Measurements from ENCODE around the gene TTC29.

TTC29 gene

GRCh38 chr4:146945556-146946374 lies at the start of gene TTC29:
TSS of gene TTC29 (minus strand) at chr4:146945864. CDS start at chr4:146939895, 5,969 bp downstream.
- DNase-seq (ENCODE audit: low read depth in 2 of 2, low spot score in 1 of 2), result peak; percentile 65

- no peak for DNase-seq (ENCODE audit: low read depth in 2 of 2, low spot score in 1 of 2)
These were observed 36.0 kb upstream of the TTC29 start for GRCh38 chr4:146981651-146982050.

DNA sequence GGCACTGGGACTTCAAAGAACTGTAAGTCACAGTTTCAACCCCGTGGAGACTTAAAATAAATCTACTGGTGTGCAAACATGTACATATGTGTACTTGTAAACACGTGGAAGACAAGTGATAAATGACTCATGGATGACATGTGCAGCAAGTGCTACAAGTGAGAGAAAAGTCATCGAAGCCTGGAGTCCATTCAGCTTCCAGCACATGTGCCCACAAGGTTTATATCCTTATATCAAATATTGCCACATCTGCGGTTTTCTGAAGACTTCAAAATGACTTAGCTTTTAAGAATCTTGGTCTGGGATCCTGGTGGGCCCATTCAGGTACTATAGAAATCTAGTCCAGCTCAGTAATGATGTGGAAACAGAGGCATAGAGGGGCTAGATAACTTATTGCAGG lies 33.0 kb upstream of the TTC29 start:
- no peak for DNase-seq (ENCODE audit: low read depth in 2 of 2, low spot score in 1 of 2)

DNA sequence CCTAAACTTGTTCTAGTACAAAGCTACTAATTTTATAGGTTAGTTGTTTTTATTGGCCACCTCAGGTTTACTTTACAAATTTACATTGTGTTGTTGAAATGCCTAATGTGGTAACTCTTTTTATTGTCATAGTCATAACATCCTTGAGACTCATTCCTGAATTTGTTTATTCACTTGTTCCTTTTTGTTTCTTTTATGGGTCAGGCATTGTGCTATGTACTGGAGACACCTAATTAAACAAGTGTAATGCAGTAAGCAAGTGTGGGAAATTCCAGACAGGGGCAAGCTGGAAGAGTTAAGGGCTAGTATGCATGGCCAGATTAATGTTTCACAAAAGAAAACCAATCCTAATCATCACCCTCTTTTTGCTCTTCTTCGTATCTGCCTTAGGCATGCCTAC lies 30.5 kb upstream of the TTC29 start:
- no peak for DNase-seq (ENCODE audit: low read depth in 2 of 2, low spot score in 1 of 2)

- no peak for DNase-seq (ENCODE audit: low read depth in 2 of 2, low spot score in 1 of 2)
These were observed 29.9 kb upstream of the TTC29 start for GRCh38 chr4:146975527-146975926.

DNA sequence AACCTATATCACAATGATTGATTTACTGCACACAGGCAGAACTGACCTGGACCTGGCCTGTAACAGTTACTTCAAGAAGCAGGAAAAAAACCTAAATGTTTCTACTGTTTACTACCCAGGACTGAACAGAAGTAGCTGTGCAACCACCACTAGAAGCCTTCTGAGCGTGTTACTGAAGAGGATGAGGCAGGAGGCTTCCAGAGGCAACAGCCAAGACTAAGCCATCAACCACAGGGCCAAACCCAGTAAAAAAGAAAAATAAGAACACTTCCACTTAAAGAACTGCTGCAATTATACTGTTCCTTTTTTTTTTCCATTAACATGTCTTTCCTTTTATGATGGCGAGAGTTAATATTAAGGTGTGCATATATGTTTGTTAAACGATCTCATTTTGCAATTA lies 29.4 kb upstream of the TTC29 start:
- no peak for DNase-seq (ENCODE audit: low read depth in 2 of 2, low spot score in 1 of 2)

GRCh38 chr4:146972036-146972435 lies 26.4 kb upstream of the TTC29 start:
- no peak for DNase-seq (ENCODE audit: low read depth in 2 of 2, low spot score in 1 of 2)

DNA sequence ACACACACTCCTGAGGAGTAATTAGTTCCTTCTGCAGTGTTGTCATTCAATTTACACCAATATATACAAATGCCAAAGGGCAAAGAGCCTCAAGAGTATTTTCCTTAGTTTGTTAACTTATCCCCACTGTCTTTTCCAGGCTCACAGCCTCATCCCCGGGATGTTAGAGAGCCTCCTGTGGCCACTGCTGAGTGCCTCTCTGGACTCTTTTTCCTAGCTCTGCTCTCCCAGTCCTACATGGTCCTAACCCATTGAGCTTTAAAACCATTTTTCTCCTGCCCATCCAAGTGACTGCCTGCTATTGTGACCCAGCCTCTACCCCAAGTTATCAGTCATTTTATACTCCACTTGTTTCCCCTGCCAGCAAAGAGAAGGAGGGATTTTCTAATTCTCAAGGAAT lies 23.5 kb upstream of the TTC29 start:
- DNase-seq (ENCODE audit: low read depth in 2 of 2, low spot score in 1 of 2), result no peak

DNA sequence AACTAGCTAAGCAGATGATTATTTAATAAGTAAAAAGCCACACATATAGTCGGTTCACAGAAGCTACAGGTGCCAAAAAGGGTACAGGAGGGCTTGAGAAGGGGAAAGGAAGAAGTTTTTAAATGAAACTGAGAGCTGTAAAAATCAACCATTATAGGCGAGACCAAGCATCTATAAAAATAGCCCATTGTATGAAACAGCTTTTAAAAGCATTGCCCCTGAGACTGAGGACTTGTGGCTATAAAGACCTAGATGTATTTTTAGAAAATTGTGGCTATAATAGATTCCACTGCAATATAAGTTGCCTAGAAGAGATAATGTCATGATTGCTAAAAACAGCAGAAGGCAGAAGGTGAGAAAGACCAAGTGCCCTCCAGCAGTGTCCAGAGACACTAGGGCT lies 15.0 kb upstream of the TTC29 start:
- no peak for DNase-seq (ENCODE audit: low read depth in 2 of 2, low spot score in 1 of 2)

- no peak for DNase-seq (ENCODE audit: low read depth in 2 of 2, low spot score in 1 of 2)
These were observed 14.0 kb upstream of the TTC29 start for GRCh38 chr4:146959692-146960091.

- DNase-seq (ENCODE audit: low read depth in 2 of 2, low spot score in 1 of 2), result no peak
These were observed 11.6 kb upstream of the TTC29 start for GRCh38 chr4:146957237-146957636.

DNA sequence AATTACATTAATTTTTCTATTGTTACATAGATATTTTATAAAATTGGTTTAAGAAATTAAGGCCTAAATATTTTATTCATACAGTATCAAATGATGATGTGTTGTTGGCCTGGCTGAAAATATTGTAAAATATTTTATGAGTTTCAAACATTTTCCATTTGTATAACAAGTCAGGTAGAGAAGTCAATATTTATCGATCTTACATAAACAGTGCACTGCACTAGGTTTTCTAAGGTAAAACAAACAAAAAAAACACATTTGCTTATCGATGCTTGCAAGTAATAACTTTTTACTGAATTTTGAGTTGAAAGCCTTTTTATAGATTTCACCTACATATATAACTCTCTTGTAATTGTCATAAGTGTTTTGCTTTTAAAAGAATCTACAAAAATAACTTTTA lies 7.2 kb upstream of the TTC29 start:
- DNase-seq (ENCODE audit: low read depth in 2 of 2, low spot score in 1 of 2), result no peak

- no peak for DNase-seq (ENCODE audit: low read depth in 2 of 2, low spot score in 1 of 2)
These were observed 3.9 kb upstream of the TTC29 start for GRCh38 chr4:146949559-146949958.

- no peak for DNase-seq (ENCODE audit: low read depth in 2 of 2, low spot score in 1 of 2)
These were observed 1.8 kb downstream of the TTC29 start for GRCh38 chr4:146943691-146944375.

- no peak for DNase-seq (ENCODE audit: low read depth in 2 of 2, low spot score in 1 of 2)
These were observed 13.5 kb downstream of the TTC29 start for GRCh38 chr4:146932116-146932515.

- no peak for DNase-seq (ENCODE audit: low read depth in 2 of 2, low spot score in 1 of 2)
These were observed 15.0 kb downstream of the TTC29 start for GRCh38 chr4:146930673-146931072.

- no peak for DNase-seq (ENCODE audit: low read depth in 2 of 2, low spot score in 1 of 2)
These were observed 18.0 kb downstream of the TTC29 start for GRCh38 chr4:146927695-146928094.

- DNase-seq (ENCODE audit: low read depth in 2 of 2, low spot score in 1 of 2), result no peak
These were observed 29.1 kb downstream of the TTC29 start for GRCh38 chr4:146916479-146917076.

DNA sequence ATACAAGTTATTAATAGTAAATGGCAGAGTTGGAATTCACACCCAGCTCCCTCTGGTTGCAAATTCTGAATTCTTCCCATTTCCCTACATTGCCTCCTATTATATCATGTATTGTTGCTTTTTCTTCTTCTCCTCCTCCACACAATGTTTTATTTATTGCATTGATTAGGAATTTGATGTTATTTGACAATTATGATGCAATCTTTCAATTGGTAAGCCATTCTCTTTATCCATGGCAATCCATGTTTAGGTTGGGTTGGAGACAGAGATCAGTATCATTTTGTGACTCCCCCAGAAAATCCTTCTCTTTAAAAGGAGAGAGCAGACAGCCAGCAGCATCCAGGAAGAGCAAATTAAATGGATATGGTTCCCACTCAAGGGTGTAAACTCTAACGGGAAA lies 30.5 kb downstream of the TTC29 start:
- DNase-seq (ENCODE audit: low read depth in 2 of 2, low spot score in 1 of 2), result no peak

- DNase-seq (ENCODE audit: low read depth in 2 of 2, low spot score in 1 of 2), result no peak
These were observed 45.4 kb downstream of the TTC29 start for GRCh38 chr4:146900295-146900694.

- DNase-seq (ENCODE audit: low read depth in 2 of 2, low spot score in 1 of 2), result no peak
These were observed 55.4 kb downstream of the TTC29 start for GRCh38 chr4:146890301-146890700.

DNA sequence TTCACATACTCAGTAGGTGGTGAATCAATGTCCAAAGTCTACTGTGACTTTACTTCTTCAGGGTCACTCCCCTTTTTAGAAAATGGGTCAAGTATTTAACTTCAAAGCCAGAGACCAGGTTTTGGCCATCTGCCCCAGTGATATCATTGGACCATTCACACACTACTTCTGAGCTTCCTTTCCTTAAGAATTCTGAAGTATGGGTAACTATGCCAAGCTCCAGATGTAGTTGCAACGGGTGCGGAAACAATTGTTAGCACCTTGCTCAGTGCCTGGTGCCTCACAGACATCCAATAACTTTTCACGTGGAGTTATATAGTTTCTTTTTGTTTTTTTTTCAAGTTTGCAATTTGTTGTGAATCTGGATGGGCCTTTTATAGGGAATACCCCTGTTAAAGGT lies 62.6 kb downstream of the TTC29 start:
- DNase-seq (ENCODE audit: low read depth in 2 of 2, low spot score in 1 of 2), result no peak
